NCI-H82 (cell line): Measurements from ENCODE around the gene OR4D10.

Experiments
- DNase-seq: peaks from one replicate; lab custom pipeline; 2025; lab: John Stamatoyannopoulos, UW

OR4D10 gene

GRCh38 chr11:59528711-59529110 lies 55.6 kb downstream of the OR4D10 start:
- peak; percentile 10 for DNase-seq
